Measurements from ENCODE around the gene ZFR2.
"Not testable (repeated sequence)": the region's sequence is repeated elsewhere in the genome, so short reads cannot be mapped to it uniquely, and the experiment has no call there.

The ZFR2 gene

DNA sequence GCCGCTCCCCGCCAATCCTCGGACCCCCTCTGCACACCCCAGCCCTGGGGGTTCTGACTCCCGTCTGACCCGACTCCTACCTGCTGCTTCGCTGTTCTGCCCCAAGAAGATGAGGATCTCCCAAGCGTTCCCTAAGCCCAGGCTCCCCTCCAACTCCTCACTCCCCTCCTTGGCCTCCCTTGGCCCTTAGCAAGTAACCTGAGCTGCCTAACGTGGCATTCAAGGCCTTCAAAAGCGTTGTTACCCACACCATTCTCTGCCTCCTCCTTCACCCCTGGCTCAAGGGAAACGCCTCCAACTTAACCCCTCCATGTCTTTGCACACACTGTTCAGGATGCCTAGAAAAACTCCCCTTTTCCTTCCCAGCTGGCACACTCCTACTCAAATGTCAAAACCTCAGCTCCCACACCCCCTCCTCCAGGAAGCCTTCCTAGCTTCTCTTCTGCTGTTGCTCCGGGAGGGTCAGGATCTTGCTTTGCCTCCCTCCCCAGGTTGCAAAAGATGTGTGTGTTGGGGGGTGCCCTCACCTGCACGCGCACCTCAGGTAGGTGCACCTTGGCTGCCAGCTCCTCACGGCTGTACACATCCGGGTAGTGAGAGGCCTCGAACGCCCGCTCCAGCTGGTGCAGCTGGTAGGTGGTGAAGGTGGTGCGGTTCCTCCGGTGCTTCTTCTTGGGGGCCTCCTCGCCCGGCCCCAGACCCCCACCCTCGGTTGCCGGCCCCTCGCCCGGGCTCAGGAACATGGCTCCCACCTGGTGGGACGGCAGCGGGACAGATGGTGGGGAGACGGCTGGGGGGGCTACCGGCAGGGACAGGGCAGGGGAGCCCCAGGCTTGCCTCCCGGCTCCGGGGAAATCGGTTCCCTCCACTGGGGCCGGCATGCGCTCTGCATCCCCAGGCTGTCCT, 97.6 kb downstream of the ZFR2 start:
- no peak for DNase-seq (ENCODE audit: low spot score)

DNA sequence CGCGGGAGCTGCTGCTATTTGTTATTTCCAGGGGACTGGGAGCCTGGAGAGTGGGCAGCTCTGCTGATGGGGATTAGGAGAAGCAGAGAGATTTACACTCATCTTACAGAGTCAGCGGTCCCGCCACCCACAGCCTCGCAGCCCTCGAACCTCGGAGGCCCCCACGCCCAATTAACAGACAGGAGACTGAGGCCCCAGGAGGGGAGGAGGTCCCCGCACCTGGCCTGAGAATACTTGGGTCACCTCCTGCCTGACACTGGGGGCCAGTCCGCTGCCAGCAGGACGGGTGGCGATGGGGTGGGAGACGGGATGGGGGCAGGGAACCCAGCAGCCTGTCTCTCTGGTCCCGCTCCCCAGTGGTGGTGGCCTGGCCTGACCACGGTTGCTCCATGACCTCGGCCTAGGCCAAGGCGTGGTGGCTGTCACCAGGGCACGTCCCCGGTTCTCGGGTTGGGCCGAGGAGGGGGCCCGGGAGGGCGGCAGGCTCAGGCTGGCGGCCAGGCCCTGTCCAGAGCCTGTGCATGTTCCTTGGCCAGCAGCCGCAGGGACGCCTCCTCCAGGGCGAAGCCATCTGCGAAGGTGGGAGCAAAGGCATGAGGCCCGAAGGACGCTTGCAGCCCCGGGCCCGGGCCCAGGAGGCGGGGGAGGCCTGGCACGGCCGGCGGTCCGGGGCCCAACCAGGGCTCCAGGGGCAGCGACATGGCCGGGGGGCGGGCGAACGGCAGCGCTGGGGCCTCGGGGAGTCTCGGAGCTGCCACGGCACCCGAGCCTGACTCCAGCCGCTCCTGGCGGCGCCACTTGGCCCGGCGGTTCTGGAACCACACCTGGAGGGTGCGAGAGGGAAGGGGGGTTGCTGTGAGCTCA, 98.5 kb downstream of the ZFR2 start:
- DNase-seq (ENCODE audit: low spot score): no peak

DNA sequence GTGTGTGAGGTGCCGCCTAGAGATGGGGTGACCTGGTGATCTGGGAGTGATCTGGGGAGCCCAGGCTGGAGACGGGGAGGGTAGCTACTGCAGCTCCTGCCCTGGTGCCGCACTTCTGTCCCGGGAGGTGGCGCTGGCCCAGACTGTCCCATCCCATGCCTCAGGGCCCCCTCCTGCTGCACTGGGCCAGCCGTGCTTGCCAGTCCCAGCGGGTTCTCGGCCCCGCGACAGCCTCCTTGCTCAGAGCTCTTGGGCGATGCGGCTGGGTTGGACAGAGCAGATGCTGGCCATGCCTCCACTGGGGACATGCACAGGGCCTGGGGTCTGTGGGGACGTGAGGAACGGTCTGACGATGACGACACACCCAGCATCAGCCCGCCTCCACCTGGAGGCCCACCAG, 99.3 kb downstream of the ZFR2 start:
- no peak for DNase-seq (ENCODE audit: low spot score)

DNA sequence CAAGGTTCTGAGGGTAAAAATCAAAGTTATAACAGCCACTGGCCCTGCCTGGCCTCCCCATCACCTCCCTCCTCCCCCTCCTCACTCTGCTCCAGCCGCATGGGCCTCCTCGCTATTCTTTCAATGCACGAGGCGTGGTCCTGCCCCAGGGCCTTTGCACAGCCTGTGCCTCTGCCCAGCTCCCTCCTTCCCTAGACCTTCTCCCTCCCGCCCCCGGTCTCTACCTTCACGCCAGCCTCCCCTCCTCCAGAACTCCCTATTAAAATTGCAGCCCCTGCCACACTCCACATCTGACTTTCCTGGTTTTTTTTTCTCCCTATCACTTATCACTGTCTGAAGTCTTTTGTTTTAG, 100.1 kb downstream of the ZFR2 start:
- DNase-seq (ENCODE audit: low spot score): no peak

DNA sequence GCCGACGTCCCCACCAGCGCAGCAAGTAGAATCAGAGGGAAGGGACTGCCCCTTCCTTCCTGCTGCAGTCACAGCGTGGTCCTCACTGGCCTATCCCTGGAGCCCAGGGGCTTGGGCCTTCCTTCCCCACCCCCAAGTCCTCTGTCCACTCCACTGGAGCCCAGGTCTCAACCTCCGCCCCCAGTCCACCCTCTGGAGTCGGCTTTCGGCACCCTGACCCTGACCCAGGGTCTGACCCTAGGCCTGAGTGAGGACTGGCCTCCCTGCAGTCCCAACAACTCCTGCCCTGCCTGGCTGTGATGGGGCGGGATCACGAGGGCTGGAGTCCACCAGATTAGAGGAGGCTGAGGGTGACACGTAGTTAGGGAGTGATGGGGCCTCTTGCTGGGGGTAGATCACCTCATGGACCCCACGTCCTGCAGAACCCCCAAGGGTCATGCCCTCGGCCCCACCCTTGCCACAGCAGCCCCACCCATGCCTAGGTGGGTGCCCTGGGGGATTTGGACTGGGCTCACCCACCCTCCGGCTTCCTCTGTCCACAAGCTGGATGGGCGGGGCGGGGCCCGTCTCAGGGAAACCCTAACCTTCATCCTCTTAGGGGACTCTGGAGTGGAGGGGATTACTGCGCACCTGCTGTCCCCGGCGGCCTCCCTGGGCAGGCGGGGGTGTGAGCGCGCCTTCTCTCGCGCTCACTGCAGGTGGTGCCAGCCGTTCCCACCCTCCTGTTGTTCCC, 100.7 kb downstream of the ZFR2 start:
- no peak for DNase-seq (ENCODE audit: low spot score)

DNA sequence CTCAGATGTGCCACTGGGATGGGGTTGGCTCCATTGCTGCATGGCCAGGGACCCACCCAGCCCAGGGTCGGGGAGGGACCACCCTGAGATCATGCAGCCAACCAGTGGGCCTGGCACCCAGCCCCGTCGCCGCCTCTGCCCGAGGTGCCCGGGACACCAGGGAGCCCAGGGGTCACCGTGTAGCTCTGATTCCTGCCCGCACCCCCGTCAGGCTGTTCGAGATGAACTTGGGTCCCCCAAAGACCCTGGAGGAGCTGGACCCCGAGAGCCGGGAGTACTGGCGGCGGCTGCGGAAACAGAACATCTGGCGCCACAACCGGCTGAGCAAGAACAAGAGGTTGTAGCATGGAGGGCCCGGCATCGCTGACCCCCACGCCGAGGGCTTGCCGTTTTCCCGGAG, 101.8 kb downstream of the ZFR2 start:
- DNase-seq (ENCODE audit: low spot score): no peak

DNA sequence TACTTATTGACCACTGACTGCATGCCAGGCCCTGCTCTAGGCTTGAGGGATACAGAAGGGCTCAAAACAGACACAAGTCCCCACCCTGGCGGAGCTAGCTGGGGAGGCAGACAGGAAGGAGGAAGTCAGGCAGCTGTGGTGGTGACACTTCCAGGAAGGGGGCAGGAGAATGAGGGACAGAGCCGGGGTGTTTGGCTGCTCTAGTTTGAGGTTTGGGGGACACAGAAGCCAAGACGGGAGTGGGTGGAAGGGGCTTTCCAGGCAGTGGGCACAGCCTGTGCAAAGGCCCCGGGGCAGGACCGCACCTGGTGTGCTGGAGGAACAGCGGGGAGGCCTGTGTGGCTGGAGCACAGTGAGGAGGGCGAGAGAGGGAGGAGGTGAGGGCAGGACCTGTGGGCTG, 102.3 kb downstream of the ZFR2 start:
- no peak for DNase-seq (ENCODE audit: low spot score)

DNA sequence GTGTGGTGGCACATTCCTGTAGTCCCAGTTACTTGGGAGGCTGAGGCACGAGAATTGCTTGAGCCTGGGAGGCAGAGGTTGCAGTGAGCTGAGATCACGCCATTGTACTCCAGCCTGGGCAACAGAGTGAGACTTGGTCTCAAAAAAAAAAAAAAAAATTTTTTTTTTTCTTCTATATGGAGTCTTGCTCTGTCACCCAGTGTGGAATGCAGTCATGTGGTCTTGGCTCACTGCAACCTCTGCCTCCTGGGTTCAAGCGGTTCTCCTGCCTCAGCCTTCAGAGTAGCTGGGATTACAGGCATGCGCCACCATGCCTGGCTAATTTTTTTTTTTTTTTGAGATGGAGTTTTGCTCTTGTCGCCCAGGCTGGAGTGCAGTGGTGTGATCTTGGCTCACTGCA, 103.1 kb downstream of the ZFR2 start:
- not testable (repeated sequence) for DNase-seq (ENCODE audit: low spot score)

DNA sequence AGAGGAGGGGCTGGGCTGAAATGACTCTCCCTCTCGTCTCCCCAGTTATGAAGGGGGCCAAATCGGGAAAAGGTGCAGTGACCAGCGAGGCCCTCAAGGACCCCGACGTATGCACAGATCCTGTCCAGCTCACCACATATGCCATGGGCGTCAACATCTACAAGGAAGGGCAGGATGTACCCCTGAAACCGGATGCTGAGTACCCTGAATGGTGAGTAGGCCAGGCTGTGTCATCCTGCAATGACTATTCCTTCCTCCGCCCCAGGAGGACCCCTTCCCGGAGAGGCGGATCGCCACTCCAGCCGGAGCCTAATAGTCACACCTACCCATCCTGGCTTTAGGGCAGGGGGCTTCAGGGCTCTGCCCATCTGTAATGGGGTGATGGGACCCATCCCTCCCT, 103.7 kb downstream of the ZFR2 start:
- no peak for DNase-seq (ENCODE audit: low spot score)

DNA sequence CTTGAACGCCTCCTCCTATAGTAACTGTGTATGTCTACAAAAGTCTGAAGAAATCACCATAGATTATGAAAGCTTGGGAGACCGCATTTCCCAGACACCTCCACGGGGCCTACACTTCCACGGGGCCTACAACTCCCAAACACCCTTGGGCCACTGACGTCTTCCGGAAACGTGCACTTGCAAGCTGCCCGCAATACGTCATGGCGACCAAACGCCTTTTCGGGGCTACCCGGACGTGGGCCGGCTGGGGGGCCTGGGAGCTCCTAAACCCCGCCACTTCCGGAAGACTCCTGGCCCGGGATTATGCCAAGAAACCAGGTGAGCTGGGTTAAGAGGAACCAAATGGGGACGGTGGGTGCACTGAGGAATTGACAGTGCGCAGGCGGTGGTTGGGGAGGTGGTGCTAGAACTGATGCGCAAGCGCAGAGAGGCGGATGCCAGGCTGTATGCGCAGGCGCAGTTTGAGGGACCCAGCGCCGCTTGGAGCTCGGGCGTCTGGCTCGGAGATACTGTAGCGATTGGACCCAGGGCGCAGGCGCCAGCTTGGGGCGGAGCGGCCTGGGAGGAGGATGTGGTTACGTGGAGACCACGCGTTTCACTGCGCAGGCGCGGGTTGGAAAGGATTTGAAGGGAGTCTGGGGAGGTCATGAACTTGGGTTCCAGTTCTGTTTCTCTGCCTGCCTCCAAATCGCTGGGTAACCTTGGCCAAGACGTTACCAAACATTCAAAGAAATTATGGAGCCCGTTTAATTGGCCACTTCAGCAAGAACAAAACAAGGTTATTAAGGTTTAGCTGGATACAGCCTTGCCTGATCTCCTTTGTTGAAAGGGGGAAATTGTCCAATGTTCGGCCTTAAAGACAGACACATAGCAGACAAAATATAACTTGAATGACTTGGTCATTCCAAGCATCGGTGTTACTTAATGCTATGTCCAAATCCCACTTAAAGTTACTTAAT, 106.1 kb downstream of the ZFR2 start, which contains the start of gene MRPL54:
Gene MRPL54 (plus strand): TSS at position 182 of the 959 bp plus-strand sequence. CDS start 19 bp downstream, at position 201.
- peak; percentile 100 for DNase-seq (ENCODE audit: low spot score)

DNA sequence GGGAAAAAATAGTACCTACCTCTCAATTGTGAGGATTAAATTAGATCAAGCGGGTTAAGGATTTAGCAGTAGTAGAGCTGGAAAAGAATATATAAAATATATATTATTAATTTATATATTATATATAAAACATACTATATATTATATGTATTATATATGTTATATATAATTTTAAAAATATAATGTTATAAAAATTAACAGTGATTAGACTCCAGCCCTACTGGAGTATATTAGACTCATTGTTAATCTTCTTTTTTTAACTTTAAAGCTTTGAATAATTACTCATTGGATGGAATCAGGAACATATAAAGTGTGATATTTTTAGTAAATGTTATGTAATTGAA, 106.7 kb downstream of the ZFR2 start:
- DNase-seq (ENCODE audit: low spot score): no peak

DNA sequence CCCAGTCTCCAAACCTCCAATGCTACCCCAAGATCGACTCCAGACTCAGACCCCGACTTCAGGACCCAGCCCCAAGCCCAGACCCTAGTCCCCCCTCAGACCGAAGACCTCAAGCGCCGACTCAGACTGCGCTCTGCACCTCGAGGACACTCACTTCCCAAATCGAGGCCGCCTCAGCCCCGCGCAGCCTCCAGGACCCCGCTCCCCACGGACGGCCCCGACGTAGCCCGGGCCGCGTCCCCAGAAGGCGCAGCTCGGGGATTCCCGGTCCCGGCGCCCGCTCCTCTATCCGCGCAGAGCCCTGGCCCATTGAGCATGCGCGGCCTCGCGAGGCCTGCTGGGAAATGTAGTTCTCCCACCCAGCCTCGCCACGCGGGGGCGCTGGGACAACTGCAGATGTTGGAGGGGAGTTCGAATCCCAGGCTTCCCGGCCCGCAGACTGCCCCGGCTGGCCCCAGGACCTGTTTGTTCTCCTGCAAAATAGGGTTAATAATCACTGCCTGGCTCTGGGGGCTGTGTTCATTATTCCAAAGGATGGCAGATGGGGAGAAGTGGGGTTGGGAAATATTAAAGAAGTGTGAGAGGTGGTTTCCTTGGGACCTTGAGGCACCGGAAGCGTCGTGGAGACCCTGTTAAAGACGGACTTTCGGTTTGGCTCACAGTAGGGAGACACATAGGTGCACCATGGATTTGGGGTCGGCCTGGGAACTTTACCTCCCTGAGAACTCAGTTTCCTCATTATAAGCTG, 107.3 kb downstream of the ZFR2 start, which contains the start of gene APBA3:
Gene APBA3 (minus strand): TSS at position 311 of the 748 bp plus-strand sequence. CDS start 1,428 bp downstream, outside the sequence.
- DNase-seq (ENCODE audit: low spot score): peak; percentile 94

DNA sequence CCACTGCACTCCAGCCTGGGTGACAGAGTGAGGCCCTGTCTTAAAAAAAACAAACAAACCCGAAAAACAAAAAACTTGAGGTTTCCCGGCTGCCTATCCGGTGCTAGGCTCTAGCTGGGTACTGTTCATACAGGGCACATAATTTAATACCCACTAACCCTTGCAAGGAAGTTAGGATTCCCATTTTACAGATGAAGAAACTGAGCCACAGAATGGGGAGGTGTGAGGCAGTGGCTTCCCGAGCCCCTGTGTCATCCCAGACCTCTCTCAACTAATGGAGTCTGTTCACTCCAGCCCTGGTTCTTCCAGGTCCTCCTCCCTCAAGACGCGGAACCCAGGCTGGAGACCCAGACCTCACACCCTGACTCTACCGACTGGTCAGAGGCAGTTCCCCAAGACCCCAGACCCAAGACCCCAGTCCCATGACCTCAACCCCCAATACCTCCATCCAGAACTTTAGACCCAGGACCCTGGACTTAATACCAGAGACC, 107.9 kb downstream of the ZFR2 start:
- no peak for DNase-seq (ENCODE audit: low spot score)

DNA sequence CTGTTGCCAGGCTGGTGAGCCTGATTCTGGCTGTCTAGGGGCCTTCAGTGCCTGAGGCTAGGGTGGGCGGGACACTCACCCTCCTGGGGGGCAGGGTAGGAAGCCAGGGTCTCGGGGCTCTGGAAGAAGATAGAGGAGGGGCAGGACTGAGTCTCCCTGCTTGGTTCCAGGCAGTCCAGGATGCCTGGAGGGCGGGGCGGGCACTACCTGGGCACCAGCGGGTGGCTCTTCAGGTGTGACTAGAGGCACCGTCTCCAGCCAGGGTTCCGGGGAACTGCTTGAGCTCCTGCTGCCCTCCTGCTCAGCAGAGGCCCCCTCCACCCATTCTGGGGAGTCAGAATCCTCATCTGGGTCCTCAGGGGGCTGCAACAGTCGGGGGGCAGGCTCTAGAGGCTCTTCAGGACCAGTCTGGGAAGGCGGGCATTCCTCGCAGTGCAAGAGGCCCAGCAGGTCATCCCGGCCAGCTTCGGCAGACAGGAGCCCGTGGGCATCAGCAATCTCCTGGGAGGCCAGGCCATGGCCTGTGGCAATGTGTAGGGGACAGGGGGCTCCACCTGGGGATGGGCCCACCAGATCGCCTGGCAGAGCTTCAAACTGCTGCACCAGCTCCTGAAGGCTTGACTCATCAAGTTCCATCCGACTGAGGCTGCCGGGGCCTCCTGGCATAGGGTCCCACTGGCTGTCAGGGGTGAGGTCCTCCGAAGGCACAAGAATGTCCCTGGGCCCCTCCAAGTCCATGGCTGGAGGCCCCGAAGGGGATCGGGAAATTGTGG, 109.2 kb downstream of the ZFR2 start:
- DNase-seq (ENCODE audit: low spot score): no peak

DNA sequence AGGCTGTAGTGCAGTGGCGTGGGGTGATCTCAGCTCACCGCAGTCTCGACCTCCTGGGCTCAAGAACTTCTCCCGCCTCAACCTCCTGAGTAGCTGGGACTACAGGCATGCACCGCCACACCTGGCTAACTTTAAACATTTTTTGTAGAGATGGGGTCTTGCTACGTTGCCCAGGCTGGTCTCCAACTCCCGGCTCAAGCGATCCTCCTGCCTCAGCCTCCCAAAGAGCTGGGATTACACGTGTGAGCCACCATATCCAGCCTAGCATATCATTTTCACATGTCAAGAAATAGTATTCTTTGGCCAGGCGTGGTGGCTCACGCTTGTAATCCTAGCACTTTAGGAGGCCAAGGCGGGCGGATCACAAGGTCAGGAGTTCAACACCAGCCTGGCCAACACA, 110.5 kb downstream of the ZFR2 start:
- not testable (repeated sequence) for DNase-seq (ENCODE audit: low spot score)

DNA sequence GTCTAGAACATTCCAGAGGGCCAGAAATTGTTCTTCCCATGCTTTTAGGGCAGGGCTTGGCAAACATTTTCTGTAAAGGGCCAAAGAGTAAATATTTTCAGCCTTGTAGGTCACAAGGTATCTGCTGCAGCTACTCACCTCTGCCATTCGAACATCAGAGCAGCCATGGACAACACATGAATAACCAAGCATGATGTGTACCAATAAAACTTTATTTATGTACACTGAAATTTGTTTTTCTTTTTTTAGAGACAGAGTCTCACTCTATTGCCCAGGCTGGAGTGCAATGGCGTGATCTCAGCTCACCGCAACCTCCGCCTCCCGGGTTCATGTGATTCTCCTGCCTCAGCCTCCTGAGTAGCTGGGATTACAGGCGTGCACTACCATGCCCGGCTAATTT, 111.1 kb downstream of the ZFR2 start:
- DNase-seq (ENCODE audit: low spot score): not testable (repeated sequence)

Measured in CD4-positive, alpha-beta T cell treated with Interleukin-6 at 100 ng/mL for 8 hours (primary cell).